GM12874 (cell line): ENCODE results near the gene ABTB1.

Experiments
- CTCF ChIP-seq: IDR thresholded peaks from 2 replicates; pipeline ENCODE4 v1.5.1; 2011; ENCODE audit warnings: low read depth, mild to moderate bottlenecking, control low read depth, low read length, moderate library complexity; ENCODE audit not compliant: insufficient read depth

Gene ABTB1

DNA sequence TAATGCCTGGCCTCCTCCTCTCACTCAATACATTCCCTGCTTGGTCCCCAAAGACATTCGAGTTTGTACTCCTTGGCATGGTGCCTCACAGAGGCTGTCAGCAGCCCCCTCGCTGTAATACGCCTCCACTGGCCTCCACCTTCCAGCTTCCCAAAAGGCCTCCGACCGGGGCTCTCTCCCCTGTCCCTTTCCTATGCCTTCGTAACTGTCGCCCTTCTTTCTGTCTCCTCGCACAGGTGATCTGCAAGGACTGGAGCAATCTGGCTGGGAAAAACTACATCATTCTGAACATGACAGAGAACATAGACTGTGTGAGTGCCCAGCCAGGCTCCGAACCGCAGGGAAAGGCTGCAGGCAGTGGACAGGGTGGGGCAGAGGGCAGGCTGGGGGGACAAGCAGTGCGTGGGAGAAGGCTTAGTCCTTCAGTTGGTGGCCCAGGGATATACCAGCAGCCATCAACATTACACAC lies 10.7 kb upstream of the ABTB1 start:
- no peak for TF ChIP-seq CTCF

DNA sequence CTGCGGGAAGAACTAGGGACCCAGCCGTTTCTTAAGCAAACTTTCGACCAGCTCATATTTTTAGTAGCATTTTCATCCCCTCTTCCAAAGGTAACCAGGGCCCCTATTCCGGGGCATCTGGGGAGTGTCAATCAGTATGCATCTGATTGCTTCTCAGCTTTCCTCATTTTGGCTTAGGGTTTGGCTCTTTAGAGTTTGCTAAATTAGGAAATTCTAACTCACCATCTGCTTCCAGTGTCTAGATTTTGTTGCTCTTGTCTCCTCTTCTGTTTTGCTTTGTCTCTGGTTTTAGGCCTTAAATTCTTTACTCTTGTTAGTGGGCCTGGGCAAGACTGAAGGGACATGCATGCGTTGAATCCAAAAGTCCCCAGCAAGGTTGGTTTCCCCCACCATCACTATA lies 9.6 kb upstream of the ABTB1 start:
- no peak for TF ChIP-seq CTCF

- no peak for TF ChIP-seq CTCF
These were observed 7.6 kb upstream of the ABTB1 start for GRCh38 chr3:127665165-127665564.

GRCh38 chr3:127665586-127665985 lies 7.2 kb upstream of the ABTB1 start:
- no peak for TF ChIP-seq CTCF

- TF ChIP-seq CTCF: no peak
These were observed 6.1 kb upstream of the ABTB1 start for GRCh38 chr3:127666676-127667075.

GRCh38 chr3:127667119-127667681 lies 5.6 kb upstream of the ABTB1 start:
- TF ChIP-seq CTCF: no peak

DNA sequence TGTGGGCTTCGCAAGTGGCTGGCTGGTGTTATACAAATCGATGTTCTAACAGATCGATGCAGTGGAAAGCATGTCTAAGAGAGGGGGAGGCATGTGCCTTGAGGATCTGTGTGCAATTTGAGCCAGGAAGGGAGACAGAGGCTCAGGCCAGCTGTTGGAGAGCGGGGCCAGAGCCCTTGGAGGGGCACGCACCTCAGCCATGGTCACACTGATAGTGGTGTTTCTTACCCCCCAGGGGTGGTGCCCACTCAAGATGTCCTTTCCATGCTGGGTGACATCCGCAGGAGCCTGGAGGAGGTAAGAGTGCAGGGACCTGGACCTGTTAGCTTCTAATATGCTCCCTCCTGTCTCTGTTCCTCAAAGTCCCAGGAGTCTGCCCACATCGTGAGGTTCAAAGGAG lies 3.8 kb upstream of the ABTB1 start:
- no peak for TF ChIP-seq CTCF
